Activated T-helper 9 cell treated with anti-CD3 and anti-CD28 coated beads, Interleukin-2, amount 50 U/mL, for 16 hours (primary cell): ENCODE results near the gene ARHGAP18.

Experiments
- DNase-seq: peaks from one replicate; pipeline ENCODE4 v3.0.0-alpha.2; 2020; ENCODE audit warnings: low read depth

The ARHGAP18 gene

DNA sequence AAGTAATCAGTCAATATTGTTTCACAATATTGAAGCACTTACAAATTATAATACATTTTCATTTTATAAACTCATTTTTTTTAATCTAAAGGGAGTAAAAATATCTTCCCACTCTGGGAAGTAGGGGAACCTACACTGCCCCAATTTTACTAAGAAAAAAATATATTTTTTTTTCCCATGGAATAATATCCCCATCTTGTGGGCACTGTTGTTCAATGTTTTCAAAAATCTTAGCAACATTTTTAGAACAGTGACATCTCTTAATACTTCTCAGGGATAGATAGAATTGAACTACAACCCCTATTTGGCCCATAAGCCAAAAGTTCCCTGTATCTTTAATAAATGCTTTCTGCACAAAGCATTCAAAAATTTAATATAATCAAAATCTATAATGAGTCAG is 42.9 kb downstream of the ARHGAP18 start:
- no peak for DNase-seq

DNA sequence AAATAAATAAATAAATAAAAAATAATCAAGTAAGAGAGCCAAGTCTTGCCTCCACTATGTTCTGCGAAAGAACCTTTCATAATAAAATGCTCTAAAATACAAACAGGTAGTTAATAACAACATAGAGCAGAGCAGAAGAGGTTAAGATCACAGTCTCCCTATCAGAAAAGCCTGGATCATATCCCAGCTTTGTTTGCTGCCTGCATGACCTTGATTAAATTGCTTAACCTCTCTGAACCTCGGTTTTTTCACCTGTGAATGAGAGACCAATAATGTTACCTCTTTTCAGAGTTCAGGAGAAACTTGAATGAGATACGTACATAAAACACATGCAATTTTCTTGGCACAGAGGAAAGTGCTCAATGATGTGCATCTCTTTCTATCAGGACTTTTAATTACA is 44.4 kb downstream of the ARHGAP18 start:
- no peak for DNase-seq

GRCh38 chr6:129663531-129663930 is 46.4 kb downstream of the ARHGAP18 start:
- no peak for DNase-seq

- no peak for DNase-seq
Observed at GRCh38 chr6:129662980-129663431, 47.0 kb downstream of the ARHGAP18 start.

- DNase-seq: no peak
Observed at GRCh38 chr6:129662406-129662766, 47.6 kb downstream of the ARHGAP18 start.

- DNase-seq: no peak
Observed at GRCh38 chr6:129661536-129662405, 48.2 kb downstream of the ARHGAP18 start.

DNA sequence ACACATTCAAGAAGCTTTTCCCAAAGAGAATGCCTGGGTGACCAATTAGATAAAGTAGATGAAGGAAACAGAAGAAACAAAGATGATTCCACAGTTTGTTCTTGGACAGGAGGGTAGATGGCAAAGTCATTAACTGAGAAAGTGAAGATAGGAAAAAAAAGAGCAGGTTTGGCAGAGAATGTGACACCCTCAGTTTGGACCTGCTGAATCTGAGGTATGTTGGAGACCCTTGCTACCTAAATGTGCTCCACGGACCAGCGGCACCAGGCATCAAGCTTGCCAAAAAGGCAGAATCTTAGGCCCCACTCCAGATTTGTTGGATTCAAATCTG is 49.7 kb downstream of the ARHGAP18 start:
- DNase-seq: no peak

DNA sequence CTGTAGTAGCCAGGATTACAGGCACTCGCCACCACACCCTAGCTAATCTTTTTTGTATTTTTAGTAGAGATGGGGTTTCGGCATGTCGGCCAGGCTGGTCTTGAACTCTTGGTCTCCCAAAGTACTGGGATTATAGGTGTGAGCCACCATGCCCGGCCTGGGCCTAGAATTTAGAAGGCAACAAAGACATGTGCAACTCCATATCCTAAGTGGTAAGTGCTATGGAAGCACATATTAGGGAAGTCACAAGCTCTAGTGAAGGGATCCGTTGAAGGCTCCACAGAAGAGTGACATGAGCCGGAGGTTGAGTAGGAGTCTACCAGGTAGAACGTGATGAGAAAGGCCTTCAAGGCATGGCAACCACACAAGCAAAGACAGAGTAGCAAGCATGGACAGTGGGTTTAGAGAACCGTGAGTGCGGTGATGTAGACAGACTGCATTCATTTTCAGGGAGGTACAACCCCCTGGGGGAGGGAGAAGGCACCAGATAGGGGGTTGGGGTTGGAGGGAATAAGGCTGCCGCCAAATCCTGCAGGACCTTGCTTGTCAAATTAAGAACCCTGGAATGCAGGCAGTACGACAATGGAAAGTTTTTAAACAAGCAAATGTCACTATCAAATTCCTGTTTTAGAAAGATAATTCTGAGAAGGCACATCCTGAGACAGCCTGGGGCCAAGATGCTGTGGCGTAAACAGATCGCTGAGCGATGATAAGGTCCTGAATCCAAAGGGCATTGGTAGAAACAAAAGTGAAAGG is 50.2 kb downstream of the ARHGAP18 start:
- no peak for DNase-seq

DNA sequence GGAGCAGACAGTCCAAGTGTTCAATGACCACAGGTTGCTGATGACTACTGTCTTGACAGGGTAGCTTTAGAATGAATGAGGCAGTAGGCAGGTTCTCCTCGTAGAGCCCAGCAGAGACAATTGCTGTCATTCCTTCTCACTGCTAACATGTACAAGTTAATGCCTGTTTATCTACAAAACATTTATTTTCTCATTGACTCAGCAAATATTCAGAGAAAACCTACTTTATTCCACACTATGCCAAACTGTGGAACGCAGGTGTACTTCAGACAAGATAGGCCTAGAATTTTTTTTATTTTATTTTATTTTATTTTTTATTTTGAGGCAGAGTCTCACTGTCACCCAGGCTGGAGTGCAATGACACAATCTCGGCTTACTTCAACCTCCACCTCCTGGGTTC is 50.8 kb downstream of the ARHGAP18 start:
- no peak for DNase-seq

DNA sequence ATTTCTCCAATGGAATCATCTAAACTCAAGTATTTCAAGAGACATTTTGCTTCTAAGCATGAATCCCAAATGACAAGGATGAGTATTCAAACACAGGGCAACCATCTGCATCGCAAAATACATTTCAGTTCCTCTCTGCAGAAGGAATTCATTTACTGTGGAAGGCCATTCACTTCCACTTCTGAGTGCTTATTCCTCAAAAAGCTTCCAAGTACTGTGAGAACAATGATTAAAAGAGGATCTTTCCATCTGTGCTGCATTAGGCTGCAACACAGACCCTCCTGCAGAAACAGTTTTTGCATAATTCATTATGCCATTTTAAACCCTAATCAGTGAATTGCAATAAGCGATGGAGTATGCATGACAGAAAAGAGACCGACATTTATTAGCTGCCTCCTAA is 52.5 kb downstream of the ARHGAP18 start:
- no peak for DNase-seq

DNA sequence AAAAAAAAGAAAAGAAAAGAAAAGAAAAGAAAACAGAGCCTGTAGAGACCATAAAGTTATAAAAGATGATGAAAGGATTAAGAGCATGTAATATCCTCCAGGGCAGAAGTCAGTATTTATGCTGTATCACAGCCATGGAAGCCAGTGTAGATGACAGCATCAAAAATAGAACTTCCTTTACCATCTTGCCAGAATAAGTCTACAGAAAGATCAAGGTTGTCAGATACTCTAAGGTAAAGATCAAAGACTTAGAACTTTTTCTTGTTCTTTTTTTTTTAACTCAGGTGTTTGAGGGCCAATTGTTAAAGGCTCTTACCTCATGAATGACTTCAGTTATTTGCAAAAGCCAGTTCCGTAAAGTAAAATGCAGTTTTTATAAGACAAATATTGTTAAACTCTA is 54.6 kb downstream of the ARHGAP18 start:
- no peak for DNase-seq

DNA sequence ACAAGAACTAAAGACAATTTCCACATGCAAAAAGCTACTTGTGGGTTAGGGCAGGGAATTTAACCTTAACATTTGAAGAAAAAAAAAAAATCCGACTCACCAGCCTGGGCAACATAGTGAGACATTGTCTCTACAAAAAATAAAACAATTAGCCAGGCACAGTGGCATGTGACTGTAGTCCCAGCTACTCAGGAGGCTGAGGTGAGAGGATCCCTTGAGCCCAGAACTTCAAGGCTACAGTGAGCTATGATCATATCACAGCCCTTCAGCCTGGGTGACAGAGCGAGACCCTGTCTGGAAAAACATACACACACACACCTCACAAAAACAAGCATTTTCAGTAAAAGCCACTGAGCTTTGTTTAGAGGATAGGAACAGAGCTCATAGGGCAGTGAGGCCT is 56.2 kb downstream of the ARHGAP18 start:
- no peak for DNase-seq

DNA sequence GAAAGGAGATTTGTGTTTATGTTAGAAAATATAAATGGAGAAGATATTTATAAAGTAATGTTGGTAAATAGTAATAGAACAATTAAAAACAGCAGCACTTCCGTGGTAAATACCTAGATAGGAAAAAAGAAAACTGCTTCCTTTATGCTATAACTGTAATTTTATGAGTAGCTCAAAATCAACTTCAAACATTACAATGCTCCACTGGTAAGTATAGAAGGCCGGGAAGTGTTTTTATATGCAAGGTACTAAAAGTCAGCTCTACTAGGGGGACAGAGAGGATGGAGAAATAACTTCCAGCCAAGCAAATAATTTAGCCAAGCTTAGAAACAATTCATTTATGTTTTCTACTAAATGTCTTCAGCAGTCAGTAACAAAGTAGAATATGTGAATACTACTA is 56.7 kb downstream of the ARHGAP18 start:
- no peak for DNase-seq

DNA sequence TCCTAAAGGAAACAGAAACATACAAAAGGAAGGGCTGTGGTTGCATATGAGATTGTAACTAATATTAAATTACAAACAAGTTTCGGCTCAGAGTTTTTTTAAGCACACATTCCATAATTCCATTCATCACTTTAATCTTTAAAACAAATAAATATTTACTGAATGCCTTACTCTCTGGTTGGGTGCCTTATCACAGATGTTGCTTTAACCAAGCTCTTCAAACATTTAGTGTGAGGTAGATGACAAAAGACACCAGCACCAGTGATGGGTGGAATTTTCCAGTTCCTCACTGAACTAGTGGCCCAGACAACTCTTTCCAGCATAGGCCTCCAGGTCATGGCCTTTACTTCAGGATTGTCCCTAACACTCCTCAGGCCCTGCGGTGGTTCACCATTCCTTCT is 58.7 kb downstream of the ARHGAP18 start:
- no peak for DNase-seq

GRCh38 chr6:129648819-129649491 is 61.0 kb downstream of the ARHGAP18 start:
- no peak for DNase-seq

DNA sequence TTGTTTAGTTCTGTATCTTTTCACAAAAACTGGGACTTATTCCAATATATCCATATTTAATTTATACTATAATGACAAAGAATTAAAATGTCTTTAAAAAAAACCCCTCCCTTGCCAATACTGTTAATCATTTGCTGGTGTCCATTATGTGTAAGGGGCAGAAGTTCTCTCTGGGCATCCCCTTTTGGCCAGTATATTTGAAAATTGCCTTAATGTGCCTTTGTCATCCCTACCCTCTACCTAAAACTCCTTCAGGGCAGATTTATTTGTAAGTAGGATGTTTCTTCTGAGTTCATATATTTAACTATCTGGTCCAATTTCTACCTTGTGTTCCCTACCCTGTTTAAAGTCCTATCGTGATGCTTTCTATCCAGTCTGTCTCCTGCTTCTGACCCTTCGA is 62.9 kb downstream of the ARHGAP18 start:
- DNase-seq: no peak

DNA sequence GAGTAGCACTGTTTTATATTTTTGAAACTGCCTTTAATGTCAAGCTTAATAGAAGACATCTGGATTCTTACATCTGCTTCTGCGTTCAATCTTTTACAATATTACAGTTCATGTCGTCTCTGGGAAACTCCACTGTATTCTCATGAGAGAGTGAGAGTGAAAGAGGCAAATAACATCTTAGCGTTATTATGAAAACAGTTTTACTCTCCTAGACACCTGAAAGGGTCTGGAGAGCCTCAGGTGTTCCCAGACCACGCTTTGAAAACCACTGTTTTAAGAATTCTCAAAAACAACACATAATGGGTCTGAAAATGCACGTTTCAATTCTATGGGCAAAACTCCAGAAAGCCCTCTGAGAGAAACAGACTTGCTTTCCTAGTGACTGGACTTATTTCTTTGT is 63.3 kb downstream of the ARHGAP18 start:
- no peak for DNase-seq

DNA sequence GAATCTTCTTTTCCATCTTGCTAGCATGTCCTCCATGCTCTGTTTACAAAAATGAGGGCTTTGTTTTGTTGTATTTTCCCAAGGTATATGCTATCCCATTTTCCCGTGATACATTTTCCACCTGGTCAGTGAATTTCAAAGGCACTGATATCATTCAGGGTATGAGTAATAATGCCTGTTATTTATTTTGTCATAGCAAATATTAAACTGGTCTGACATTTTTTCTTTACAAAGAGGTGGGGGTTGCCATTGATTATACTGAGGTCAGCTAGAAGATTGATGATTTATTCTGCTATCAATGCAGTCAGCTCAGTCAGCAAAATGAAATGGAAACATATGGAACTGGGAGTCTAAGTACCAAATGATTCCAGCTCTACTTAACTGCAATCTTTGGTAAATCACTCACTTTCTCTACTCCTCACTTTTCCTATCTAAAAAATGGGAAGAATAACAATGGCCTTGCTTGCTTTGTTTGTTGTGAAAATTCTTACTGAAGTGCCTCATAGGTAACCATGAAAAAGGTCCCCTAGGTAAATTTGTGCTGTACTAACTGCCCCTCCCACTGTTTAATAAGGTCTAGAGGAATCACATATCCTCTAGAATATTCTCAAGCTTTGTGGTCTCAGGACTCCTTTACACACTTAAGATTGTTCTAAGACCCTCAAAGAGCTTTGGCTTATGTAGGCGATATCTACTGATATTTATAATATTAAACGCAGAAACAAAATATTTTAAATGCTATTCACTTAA is 64.0 kb downstream of the ARHGAP18 start:
- no peak for DNase-seq

DNA sequence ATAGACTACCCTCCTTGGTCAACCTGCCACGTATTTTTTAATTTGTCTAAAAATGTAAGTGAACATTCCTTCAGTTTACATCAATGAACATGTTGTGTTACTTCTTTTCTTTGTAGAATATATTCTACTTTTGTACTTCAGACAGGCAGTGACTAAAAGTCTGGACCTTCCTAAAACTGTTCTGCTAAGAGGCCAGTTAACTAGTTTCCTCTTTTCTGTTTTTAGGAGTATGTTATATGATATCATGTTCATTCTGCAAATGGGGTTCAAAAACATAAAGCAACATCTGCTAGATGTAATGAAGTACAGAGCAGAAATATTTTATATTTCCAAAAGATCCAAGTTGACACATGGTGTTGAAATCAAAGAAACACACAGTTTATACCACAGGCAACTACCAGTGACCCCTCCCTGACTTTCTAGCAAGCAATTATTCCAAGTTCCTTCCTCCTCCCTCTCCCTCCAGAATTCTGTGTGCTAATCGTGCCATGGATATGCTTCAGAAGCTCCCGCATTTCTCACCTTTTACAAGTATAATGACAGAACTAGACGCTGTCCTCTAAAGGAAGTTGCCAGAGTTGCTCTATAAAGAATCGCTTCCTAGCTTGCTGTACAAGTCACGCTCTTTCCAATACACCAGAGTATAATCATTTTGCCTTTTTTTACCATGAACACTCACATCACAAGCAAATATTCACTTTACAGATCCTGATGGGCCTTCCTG is 64.7 kb downstream of the ARHGAP18 start:
- no peak for DNase-seq

GRCh38 chr6:129644567-129645015 is 65.4 kb downstream of the ARHGAP18 start:
- DNase-seq: no peak

DNA sequence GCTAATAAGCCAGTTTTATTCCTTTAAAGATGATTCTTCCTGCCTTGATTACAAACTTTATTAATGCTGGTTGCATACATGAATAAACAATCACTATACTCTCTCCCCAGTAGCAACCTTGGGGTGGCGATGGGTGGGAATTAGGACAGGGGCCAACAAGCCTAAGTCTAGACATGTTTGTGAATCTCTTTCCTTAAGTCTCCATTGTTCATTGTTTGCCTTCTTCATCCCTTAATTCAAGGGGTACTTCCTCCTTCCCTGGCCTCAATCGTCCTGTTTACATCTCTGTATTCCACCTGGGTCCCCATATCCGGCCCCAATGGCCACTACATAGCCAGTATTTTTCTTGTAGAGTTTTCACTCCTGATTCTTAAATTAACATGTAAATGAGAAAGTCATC is 66.0 kb downstream of the ARHGAP18 start:
- no peak for DNase-seq

GRCh38 chr6:129643176-129643575 is 66.8 kb downstream of the ARHGAP18 start:
- no peak for DNase-seq
